ENCODE results near the gene MCC.

GRCh38 chr5:113157886-113158285 lies 330.4 kb downstream of the MCC start:
- TF ChIP-seq CTCF (IDR thresholded peaks at IDR 0.05 in 4 of 5, conservative IDR thresholded peaks at IDR 0.05 in 1 of 5) (no peak), POLR2A (IDR thresholded peaks at IDR 0.05) (no peak)
